B cell (primary cell): ENCODE measurements around the gene PTPRN2. TPM values are rescaled to one million over a fixed set of nuclear protein-coding genes. Genes with fewer than 3 reads are reported as not detected.

ENCODE experiments used
- ATAC-seq: fragments of 200-7000 bp; cut with Tn5 transposase; one replicate; pipeline ENCODE4 v1.10.0; 2021; ENCODE audit warnings: low read depth, mild to moderate bottlenecking, moderate number of reproducible peaks, moderate library complexity
- CTCF ChIA-PET: fragments of 350-600 bp; sonication (Branson Sonifier 250); formaldehyde crosslinking; loops from one replicate; lab custom pipeline; 2021; ENCODE audit warnings: antibody characterized with exemption, inconsistent platforms; lab: Charles Lee
- POLR2A ChIA-PET: fragments of 350-600 bp; sonication (Branson Sonifier 250); formaldehyde crosslinking; loops from one replicate; lab custom pipeline; 2021; ENCODE audit warnings: antibody characterized with exemption; lab: Charles Lee
- DNase-seq: peaks from one replicate; pipeline ENCODE4 v3.0.0; 2013
- H2AFZ ChIP-seq: 2 replicates; pipeline ENCODE4 v1.6.1; 2012; ENCODE audit warnings: mild to moderate bottlenecking, low read depth, low read length; ENCODE audit not compliant: insufficient read depth, poor library complexity, severe bottlenecking
- H3K27ac ChIP-seq, 2 donors: 1 replicate in 1 of 2; 2 replicates in 1 of 2; pipeline ENCODE4 v1.5.1; 2012 to 2013; ENCODE audit warnings: low read length in 2 of 2, mild to moderate bottlenecking in 2 of 2, moderate library complexity in 1 of 2
- H3K27me3 ChIP-seq, 4 experiments: fragments of 200-600 bp in 1 of 4; sonication (generic) in 1 of 4; replicated peaks in 1 of 4; 1 replicate in 2 of 4; 2 replicates in 2 of 4; pipeline versions ENCODE4 v1.6.1 to v1.7.0; 2013 to 2016; ENCODE audit warnings: low read length in 3 of 4, mild to moderate bottlenecking in 2 of 4, mixed read lengths in 1 of 4, moderate library complexity in 1 of 4; ENCODE audit not compliant: insufficient read depth in 4 of 4, control insufficient read depth in 3 of 4; ENCODE audit errors: control extremely low read depth in 1 of 4
- H3K36me3 ChIP-seq, 2 experiments: replicated peaks in 1 of 2; 1 replicate in 1 of 2; 2 replicates in 1 of 2; pipeline versions ENCODE4 v1.6.1 to v1.7.1; 2013; ENCODE audit warnings: low read length in 1 of 2; ENCODE audit not compliant: insufficient read depth in 2 of 2, control insufficient read depth in 1 of 2; ENCODE audit errors: control extremely low read depth in 1 of 2, extremely low read depth in 1 of 2
- H3K4me1 ChIP-seq, 2 donors: fragments of 200-600 bp in 1 of 2; sonication (generic) in 1 of 2; 1 replicate in 1 of 2; 2 replicates in 1 of 2; pipeline versions ENCODE4 v1.5.1 to v1.6.1; 2013 to 2017; ENCODE audit warnings: low read length in 2 of 2; ENCODE audit not compliant: control insufficient read depth in 2 of 2, insufficient read depth in 2 of 2
- H3K4me2 ChIP-seq: replicated peaks from 2 replicates; pipeline ENCODE3; 2012; ENCODE audit warnings: mild to moderate bottlenecking, low read depth, low read length; ENCODE audit not compliant: poor library complexity, severe bottlenecking
- H3K4me3 ChIP-seq, 5 experiments: fragments of 200-600 bp in 1 of 5; sonication (generic) in 1 of 5; 1 replicate in 3 of 5; 2 replicates in 2 of 5; pipeline versions ENCODE4 v1.5.1 to v1.7.0; 2011 to 2016; ENCODE audit warnings: low read length in 4 of 5, mild to moderate bottlenecking in 4 of 5, low read depth in 2 of 5, control low read depth in 1 of 5, moderate library complexity in 1 of 5; ENCODE audit not compliant: insufficient read depth in 1 of 5; ENCODE audit errors: control extremely low read depth in 1 of 5, extremely low read depth in 1 of 5
- H3K79me2 ChIP-seq: fragments of 200-600 bp; sonication (generic); one replicate; pipeline ENCODE4 v1.6.0; 2016; ENCODE audit warnings: low read length; ENCODE audit not compliant: control insufficient read depth, insufficient read depth
- H3K9ac ChIP-seq: fragments of 200-600 bp; sonication (generic); 2 replicates; pipeline ENCODE4 v1.6.1; 2017; ENCODE audit warnings: mild to moderate bottlenecking, low read length, moderate library complexity
- H3K9me3 ChIP-seq, 3 donors: one replicate each; pipeline versions ENCODE4 v1.6.1 to v1.7.1; 2013; ENCODE audit warnings: low read length in 2 of 3; ENCODE audit not compliant: control insufficient read depth in 2 of 3, insufficient read depth in 1 of 3; ENCODE audit errors: control extremely low read depth in 1 of 3
- H4K20me1 ChIP-seq: 2 replicates; pipeline ENCODE4 v1.6.0; 2012; ENCODE audit warnings: mild to moderate bottlenecking, low read length; ENCODE audit not compliant: insufficient read depth, control insufficient read depth, poor library complexity, severe bottlenecking
- H3K27ac Mint-ChIP-seq: one replicate; pipeline ENCODE4 v1.8.0; 2021; ENCODE audit warnings: mixed read lengths
- H3K27me3 Mint-ChIP-seq: one replicate; pipeline ENCODE4 v1.8.0; 2021; ENCODE audit warnings: mixed read lengths
- H3K4me1 Mint-ChIP-seq: one replicate; pipeline ENCODE4 v1.8.0; 2021; ENCODE audit warnings: mixed read lengths
- H3K4me3 Mint-ChIP-seq: one replicate; pipeline ENCODE4 v1.8.0; 2021; ENCODE audit warnings: mixed read lengths
- H3K9me3 Mint-ChIP-seq: one replicate; pipeline ENCODE4 v1.8.0; 2022; ENCODE audit warnings: mixed read lengths; ENCODE audit not compliant: insufficient read depth
- EZH2 ChIP-seq: IDR thresholded peaks from 2 replicates; pipeline ENCODE4 v1.6.1; 2012; ENCODE audit warnings: borderline replicate concordance, low read depth, mild to moderate bottlenecking, moderate library complexity, low read length; ENCODE audit not compliant: insufficient read depth, poor library complexity, severe bottlenecking
- WGBS: methylation state at CpG from one replicate; pipeline ENCODE4 v1.1.5; 2013; ENCODE audit warnings: missing lambda C conversion rate; ENCODE audit not compliant: insufficient coverage; 5-methylcytosine and 5-hydroxymethylcytosine counted together
- intact Hi-C: fragments of 100-400 bp; cut with micrococcal nuclease; formaldehyde crosslinking; loops from one replicate; pipeline ENCODE4 v1.10.0; 2022
- polyA plus RNA-seq: library from polyadenylated mRNA; depleted of rRNA; stranded (reverse); fragments of >200 nt; gene quantifications from 2 replicates; pipeline ENCODE4 v1.2.3, GENCODE V29; 2012
- total RNA-seq, 2 donors: library from RNA; stranded (reverse); fragments of 120-200 nt in 1 of 2; gene quantifications; 1 replicate in 1 of 2; 2 replicates in 1 of 2; pipeline versions ENCODE4 v1.2.3 to v1.2.4, GENCODE V29; 2013 to 2022
- TF ChIP-seq, protein P1 (sequence below): fragments of 200-600 bp; IDR thresholded peaks from one replicate; pipeline ENCODE4 v1.8.0; 2022; ENCODE audit warnings: antibody characterized with exemption, mild to moderate bottlenecking

PTPRN2 gene
- total and polyA plus RNA-seq, 2 donors (not counting 1 experiment from before 2014, with no cell fraction given), result 2.0 to 5.0 TPM

DNA sequence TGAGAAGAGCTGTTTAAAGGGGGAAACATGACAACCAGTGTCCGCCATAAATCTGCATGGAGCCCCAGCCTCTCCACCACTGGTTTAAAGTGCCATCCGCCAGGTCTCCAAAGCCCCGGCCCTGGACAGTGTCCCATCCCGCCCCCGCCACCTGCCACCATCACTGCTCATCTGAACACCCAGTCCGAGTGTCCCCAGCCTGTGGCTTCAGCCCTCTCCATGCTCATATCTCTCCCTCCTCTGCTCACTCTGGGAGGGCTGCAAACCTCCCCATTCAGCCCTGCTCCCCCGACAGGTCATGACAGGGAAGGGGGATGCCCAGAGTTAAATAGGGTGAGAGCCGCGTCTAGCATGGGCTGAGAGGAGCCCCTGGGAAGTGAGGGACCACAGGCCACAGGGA lies 984.6 kb downstream of the PTPRN2 start:
- H3K9ac ChIP-seq, result no peak overlapping the region
- Mint-ChIP-seq H3K9me3 (no peaks in the 10 kb centered on the region), H3K4me1 (no peaks in the 10 kb centered on the region), H3K27me3 (no peaks in the 10 kb centered on the region), H3K4me3 (no peak overlapping the region), H3K27ac (no peak overlapping the region)
- no peak for ATAC-seq
- TF ChIP-seq EZH2, result no peak
- TF ChIP-seq, protein P1, sequence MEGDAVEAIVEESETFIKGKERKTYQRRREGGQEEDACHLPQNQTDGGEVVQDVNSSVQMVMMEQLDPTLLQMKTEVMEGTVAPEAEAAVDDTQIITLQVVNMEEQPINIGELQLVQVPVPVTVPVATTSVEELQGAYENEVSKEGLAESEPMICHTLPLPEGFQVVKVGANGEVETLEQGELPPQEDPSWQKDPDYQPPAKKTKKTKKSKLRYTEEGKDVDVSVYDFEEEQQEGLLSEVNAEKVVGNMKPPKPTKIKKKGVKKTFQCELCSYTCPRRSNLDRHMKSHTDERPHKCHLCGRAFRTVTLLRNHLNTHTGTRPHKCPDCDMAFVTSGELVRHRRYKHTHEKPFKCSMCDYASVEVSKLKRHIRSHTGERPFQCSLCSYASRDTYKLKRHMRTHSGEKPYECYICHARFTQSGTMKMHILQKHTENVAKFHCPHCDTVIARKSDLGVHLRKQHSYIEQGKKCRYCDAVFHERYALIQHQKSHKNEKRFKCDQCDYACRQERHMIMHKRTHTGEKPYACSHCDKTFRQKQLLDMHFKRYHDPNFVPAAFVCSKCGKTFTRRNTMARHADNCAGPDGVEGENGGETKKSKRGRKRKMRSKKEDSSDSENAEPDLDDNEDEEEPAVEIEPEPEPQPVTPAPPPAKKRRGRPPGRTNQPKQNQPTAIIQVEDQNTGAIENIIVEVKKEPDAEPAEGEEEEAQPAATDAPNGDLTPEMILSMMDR, result no peak
- DNase-seq, result no peak
- peaks cover 0 to 27% (median 0%) of the 10 kb centered on the region in 3 donors for H3K9me3 ChIP-seq
- H4K20me1 ChIP-seq, result no peaks in the 10 kb centered on the region
- CTCF ChIA-PET, result no interaction called here
- H3K36me3 ChIP-seq, result no peaks in the 10 kb centered on the region
- H3K4me3 ChIP-seq, result no peak overlapping the region
- H3K4me1 ChIP-seq, result no peaks in the 10 kb centered on the region
- H2AFZ ChIP-seq, result no peak overlapping the region
- intact Hi-C loops, result no loop called here
- H3K27ac ChIP-seq, result no peak overlapping the region
- no peaks in the 10 kb centered on the region for H3K79me2 ChIP-seq
- 92% methylated on average over 7 of the region's 9 CpGs for WGBS
- no peak overlapping the region for H3K4me2 ChIP-seq
- no peaks in the 10 kb centered on the region for H3K27me3 ChIP-seq
- POLR2A ChIA-PET, result no interaction called here

DNA sequence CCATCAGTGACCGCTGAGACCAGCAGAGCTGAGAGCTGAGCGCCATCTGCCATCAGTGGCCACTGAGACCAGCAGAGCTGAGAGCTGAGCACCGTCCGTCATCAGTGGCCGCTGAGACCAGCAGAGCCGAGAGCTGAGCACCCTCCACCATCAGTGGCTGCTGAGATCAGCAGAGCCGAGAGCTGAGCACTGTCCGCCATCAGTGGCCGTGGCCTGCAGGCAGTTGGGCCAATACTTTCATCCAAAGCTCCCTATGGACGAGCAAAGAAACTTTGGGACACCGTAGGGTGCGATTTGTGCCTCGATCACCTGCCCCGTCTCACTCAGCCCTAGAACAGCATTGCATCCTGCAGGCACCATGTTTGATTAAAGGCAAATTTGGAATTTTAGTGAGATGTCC lies 985.0 kb downstream of the PTPRN2 start:
- ChIA-PET CTCF (no interaction called here), POLR2A (no interaction called here)
- Histone ChIP-seq H3K79me2 (no peaks in the 10 kb centered on the region), H3K9ac (no peak overlapping the region), H3K36me3 (no peaks in the 10 kb centered on the region), H3K27me3 (no peaks in the 10 kb centered on the region), H3K27ac (no peak overlapping the region), H3K9me3 (peaks cover 0 to 24% (median 0%) of the 10 kb centered on the region in 3 donors), H3K4me2 (no peak overlapping the region), H2AFZ (no peak overlapping the region), H3K4me1 (no peaks in the 10 kb centered on the region), H4K20me1 (no peaks in the 10 kb centered on the region), H3K4me3 (no peak overlapping the region)
- no peak overlapping the region for H3K4me3 Mint-ChIP-seq
- no peak for TF ChIP-seq EZH2
- TF ChIP-seq, protein P1, result no peak
- intact Hi-C loops, result no loop called here
- H3K4me1 Mint-ChIP-seq, result no peaks in the 10 kb centered on the region
- no peaks in the 10 kb centered on the region for H3K27me3 Mint-ChIP-seq
- no peak for ATAC-seq
- DNase-seq, result no peak
- no peaks in the 10 kb centered on the region for H3K9me3 Mint-ChIP-seq
- H3K27ac Mint-ChIP-seq, result no peak overlapping the region
- 94% methylated on average over 10 of the region's 14 CpGs for WGBS
